CD14-positive monocyte (primary cell): Measurements from ENCODE around the gene CHPT1. TPM values are rescaled to one million over a fixed set of nuclear protein-coding genes. Genes with fewer than 3 reads are reported as not detected.

Source experiments
- DNase-seq, 3 donors: peaks; one replicate each; pipeline ENCODE4 v3.0.0-alpha.2; 2011 to 2022
- H2AFZ ChIP-seq: 2 replicates; pipeline ENCODE4 v1.6.0; 2012; ENCODE audit warnings: mild to moderate bottlenecking, low read depth, low read length, inconsistent platforms; ENCODE audit not compliant: insufficient read depth, poor library complexity, severe bottlenecking
- H3K27ac ChIP-seq, 2 donors: 1 replicate in 1 of 2; 2 replicates in 1 of 2; pipeline ENCODE4 v1.5.1; 2012 to 2013; ENCODE audit warnings: low read length in 2 of 2, control low read depth in 1 of 2, inconsistent platforms in 1 of 2, low read depth in 1 of 2, mild to moderate bottlenecking in 1 of 2
- H3K27me3 ChIP-seq, 2 donors: one replicate each; pipeline versions ENCODE4 v1.6.0 to v1.6.1; 2011 to 2013; ENCODE audit warnings: low read length in 2 of 2; ENCODE audit not compliant: control insufficient read depth in 2 of 2, insufficient read depth in 2 of 2
- H3K36me3 ChIP-seq, 2 donors: replicated peaks in 1 of 2; 1 replicate in 1 of 2; 2 replicates in 1 of 2; pipeline versions ENCODE4 v1.5.1 to v1.6.1; 2012 to 2013; ENCODE audit warnings: low read length in 2 of 2, control low read depth in 1 of 2, inconsistent platforms in 1 of 2, mild to moderate bottlenecking in 1 of 2; ENCODE audit not compliant: insufficient read depth in 2 of 2, control insufficient read depth in 1 of 2
- H3K4me1 ChIP-seq, 2 donors: 1 replicate in 1 of 2; 2 replicates in 1 of 2; pipeline versions ENCODE4 v1.5.1 to v1.6.1; 2012 to 2013; ENCODE audit warnings: low read length in 2 of 2, control low read depth in 1 of 2, inconsistent platforms in 1 of 2, mild to moderate bottlenecking in 1 of 2, moderate library complexity in 1 of 2; ENCODE audit not compliant: insufficient read depth in 2 of 2, control insufficient read depth in 1 of 2
- H3K4me2 ChIP-seq: replicated peaks from 2 replicates; pipeline ENCODE3; 2012; ENCODE audit warnings: low read length, moderate library complexity, mild to moderate bottlenecking; ENCODE audit not compliant: poor library complexity, severe bottlenecking; ENCODE audit errors: extremely low read depth
- H3K4me3 ChIP-seq, 3 experiments: fragments of 200-600 bp in 1 of 3; sonication (generic) in 1 of 3; replicated peaks in 1 of 3; 1 replicate in 2 of 3; 2 replicates in 1 of 3; pipeline ENCODE4 v1.5.1; 2011 to 2013; ENCODE audit warnings: low read length in 3 of 3, mild to moderate bottlenecking in 3 of 3, control low read depth in 2 of 3, low read depth in 2 of 3, inconsistent platforms in 1 of 3, moderate library complexity in 1 of 3
- H3K79me2 ChIP-seq: 2 replicates; pipeline ENCODE4 v1.6.0; 2012; ENCODE audit warnings: mild to moderate bottlenecking, control low read depth, inconsistent platforms, low read length, moderate library complexity; ENCODE audit not compliant: insufficient read depth
- H3K9ac ChIP-seq: 2 replicates; pipeline ENCODE4 v1.6.0; 2017; ENCODE audit warnings: low read length, mild to moderate bottlenecking; ENCODE audit not compliant: insufficient read depth, poor library complexity, severe bottlenecking
- H3K9me3 ChIP-seq, 2 donors: replicated peaks in 1 of 2; 1 replicate in 1 of 2; 2 replicates in 1 of 2; pipeline versions ENCODE4 v1.5.1 to v1.6.1; 2012 to 2013; ENCODE audit warnings: low read length in 2 of 2, control low read depth in 1 of 2; ENCODE audit not compliant: control insufficient read depth in 1 of 2, insufficient read depth in 1 of 2
- H4K20me1 ChIP-seq: 2 replicates; pipeline ENCODE4 v1.6.0; 2012; ENCODE audit warnings: mild to moderate bottlenecking, low read length, control low read depth, moderate library complexity; ENCODE audit not compliant: insufficient read depth
- H3K27ac Mint-ChIP-seq, 7 donors: one replicate each; pipeline ENCODE4 v1.8.0; 2020; ENCODE audit warnings: mild to moderate bottlenecking in 7 of 7, mixed read lengths in 7 of 7, moderate library complexity in 6 of 7, inconsistent platforms in 2 of 7
- H3K27me3 Mint-ChIP-seq, 3 donors: one replicate each; pipeline ENCODE4 v1.8.0; 2021 to 2022; ENCODE audit warnings: low read depth in 3 of 3, mild to moderate bottlenecking in 3 of 3, mixed read lengths in 3 of 3, moderate library complexity in 3 of 3, inconsistent platforms in 1 of 3
- H3K36me3 Mint-ChIP-seq, 2 donors: one replicate each; pipeline ENCODE4 v1.8.0; 2020; ENCODE audit warnings: mixed read lengths in 2 of 2, inconsistent platforms in 1 of 2, mild to moderate bottlenecking in 1 of 2
- H3K4me1 Mint-ChIP-seq: one replicate; pipeline ENCODE4 v1.8.0; 2020; ENCODE audit warnings: mild to moderate bottlenecking, mixed read lengths
- H3K4me3 Mint-ChIP-seq, 2 donors: one replicate each; pipeline ENCODE4 v1.8.0; 2020; ENCODE audit warnings: mild to moderate bottlenecking in 2 of 2, mixed read lengths in 2 of 2, moderate library complexity in 1 of 2
- H3K9me3 Mint-ChIP-seq, 7 donors: one replicate each; pipeline ENCODE4 v1.8.0; 2020 to 2022; ENCODE audit warnings: mixed read lengths in 7 of 7, mild to moderate bottlenecking in 6 of 7, moderate library complexity in 6 of 7, inconsistent platforms in 2 of 7
- CTCF ChIP-seq: fragments of 200-600 bp; IDR thresholded peaks from one replicate; pipeline ENCODE4 v1.8.0; 2022; ENCODE audit warnings: antibody characterized with exemption, mild to moderate bottlenecking
- WGBS: methylation state at CpG from one replicate; pipeline ENCODE4 v1.1.5; 2013; ENCODE audit warnings: missing lambda C conversion rate; ENCODE audit not compliant: insufficient coverage; 5-methylcytosine and 5-hydroxymethylcytosine counted together
- intact Hi-C, 2 donors: fragments of 100-400 bp; cut with micrococcal nuclease; formaldehyde crosslinking; loops; one replicate each; pipeline versions ENCODE4 v1.15.0 to v1.15.1; 2023
- polyA plus RNA-seq, 3 donors: library from polyadenylated mRNA; depleted of rRNA in 1 of 3; unstranded in 2 of 3; stranded (reverse) in 1 of 3; fragments of 300-500 nt in 2 of 3; fragments of >200 nt in 1 of 3; fragmentation: Illumina TruSeq in 2 of 3; gene quantifications; 1 replicate in 2 of 3; 2 replicates in 1 of 3; pipeline ENCODE4 v1.2.3, GENCODE V29; 2012 to 2021

Gene CHPT1
- polyA plus RNA-seq, 3 donors = 30.9 to 92.7 (median 36.7) TPM

DNA sequence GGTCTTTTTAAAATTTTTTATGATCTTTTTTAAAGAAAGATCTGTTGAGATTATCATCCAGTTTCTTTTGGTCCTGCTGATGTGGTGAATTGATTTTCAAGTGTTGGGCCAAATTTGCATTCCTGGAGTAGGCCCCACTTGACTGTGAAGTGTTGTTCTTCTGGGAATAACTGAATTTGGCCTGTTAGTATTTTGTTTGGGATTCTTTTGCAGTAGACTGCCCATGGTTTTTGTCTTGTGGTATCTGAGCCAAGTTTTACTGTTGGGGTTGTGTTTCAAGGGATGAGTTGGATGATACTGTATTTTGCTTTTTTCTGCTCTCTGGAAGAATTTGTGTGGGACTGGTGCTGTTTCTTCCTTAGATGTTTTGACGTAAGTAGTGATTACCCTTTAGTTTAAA, 45.8 kb downstream of the CHPT1 start:
- no peak overlapping the region for H2AFZ ChIP-seq
- intact Hi-C loops = no loop called here
- H3K4me1 Mint-ChIP-seq = peaks cover 11% of the 10 kb centered on the region
- H3K27me3 ChIP-seq = no peaks in the 10 kb centered on the region
- H3K4me1 ChIP-seq = peaks cover 9% of the 10 kb centered on the region in 2 donors
- no peak overlapping the region for H3K9ac ChIP-seq
- no peak overlapping the region for H3K4me2 ChIP-seq
- H3K27ac Mint-ChIP-seq = peak overlapping the region in 2 of 7 donors; percentile 21 to 55
- TF ChIP-seq CTCF = no peak
- DNase-seq = no peak
- H3K4me3 Mint-ChIP-seq = no peak overlapping the region
- peaks cover 0 to 2% (median 0%) of the 10 kb centered on the region in 3 donors for H3K27me3 Mint-ChIP-seq
- WGBS = no CpG with 5 or more reads among the region's 1 CpG
- H3K36me3 ChIP-seq = peaks cover 67 to 84% of the 10 kb centered on the region in 2 donors
- peaks cover 0 to 7% (median 4%) of the 10 kb centered on the region in 7 donors for H3K9me3 Mint-ChIP-seq
- no peak overlapping the region for H3K27ac ChIP-seq
- peaks cover 0 to 8% of the 10 kb centered on the region in 2 donors for H3K9me3 ChIP-seq
- H3K4me3 ChIP-seq = no peak overlapping the region
- no peaks in the 10 kb centered on the region for H3K79me2 ChIP-seq
- H3K36me3 Mint-ChIP-seq = peaks cover 76 to 87% of the 10 kb centered on the region in 2 donors
- no peaks in the 10 kb centered on the region for H4K20me1 ChIP-seq

DNA sequence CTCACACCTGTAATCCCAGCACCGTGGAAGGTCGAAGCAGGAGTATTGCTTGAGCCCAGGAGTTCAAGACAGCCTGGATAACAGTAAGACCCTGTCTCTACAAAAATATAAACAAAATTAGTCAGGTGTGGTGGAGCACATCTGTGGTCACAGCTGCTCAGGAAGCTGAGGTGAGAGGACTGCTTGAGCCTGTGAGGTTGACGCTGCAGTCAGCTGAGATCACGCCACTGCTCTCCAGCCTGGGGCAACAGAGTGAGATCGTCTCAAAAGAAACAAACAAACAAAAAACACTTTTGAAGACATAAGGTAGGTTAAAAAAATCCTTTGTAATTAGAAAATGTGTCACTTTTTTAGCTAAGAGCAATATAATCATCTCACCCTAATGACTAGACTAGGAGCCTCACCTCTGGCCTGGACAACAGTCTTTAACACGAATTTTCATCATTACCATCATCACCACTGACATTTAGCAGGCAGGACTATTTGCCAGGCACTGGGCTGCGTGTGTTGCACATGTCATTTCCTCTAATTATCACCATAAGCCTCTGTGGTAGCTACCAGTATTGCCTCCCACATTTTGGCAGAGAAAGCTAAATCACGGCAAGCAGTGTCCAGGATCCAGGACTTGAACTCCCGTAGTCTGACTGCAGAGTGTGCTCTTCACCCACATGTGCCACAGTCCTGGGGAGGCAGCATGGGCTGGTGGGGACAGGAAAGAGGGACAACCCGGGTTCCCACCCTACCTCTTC, 46.5 kb downstream of the CHPT1 start:
- no peak overlapping the region for H3K9ac ChIP-seq
- H3K9me3 Mint-ChIP-seq = peaks cover 0 to 5% (median 0%) of the 10 kb centered on the region in 7 donors
- peaks cover 0 to 2% (median 0%) of the 10 kb centered on the region in 3 donors for H3K27me3 Mint-ChIP-seq
- intact Hi-C loops = no loop called here
- peaks cover 77 to 87% of the 10 kb centered on the region in 2 donors for H3K36me3 Mint-ChIP-seq
- no peak for TF ChIP-seq CTCF
- H3K79me2 ChIP-seq = no peaks in the 10 kb centered on the region
- H3K36me3 ChIP-seq = peaks cover 67 to 84% of the 10 kb centered on the region in 2 donors
- WGBS = 89% methylated on average over 2 of the region's 10 CpGs
- H3K4me2 ChIP-seq = no peak overlapping the region
- DNase-seq = no peak
- H3K4me3 Mint-ChIP-seq = no peak overlapping the region
- no peaks in the 10 kb centered on the region for H3K27me3 ChIP-seq
- H4K20me1 ChIP-seq = no peaks in the 10 kb centered on the region
- peak overlapping the region in 3 of 7 donors; percentile 30 to 55 (median 49) for H3K27ac Mint-ChIP-seq
- H3K27ac ChIP-seq = no peak overlapping the region
- H3K4me3 ChIP-seq = no peak overlapping the region
- H3K4me1 ChIP-seq = peaks cover 9 to 10% of the 10 kb centered on the region in 2 donors
- H3K4me1 Mint-ChIP-seq = peaks cover 11% of the 10 kb centered on the region
- H2AFZ ChIP-seq = no peak overlapping the region
- H3K9me3 ChIP-seq = peaks cover 0 to 5% of the 10 kb centered on the region in 2 donors
